Midbrain (tissue), 1 donor: ENCODE data around the gene CHAC1.

Source experiments
- DNase-seq: peaks from one replicate; lab custom pipeline; 2025; lab: John Stamatoyannopoulos, UW

The CHAC1 gene

DNA sequence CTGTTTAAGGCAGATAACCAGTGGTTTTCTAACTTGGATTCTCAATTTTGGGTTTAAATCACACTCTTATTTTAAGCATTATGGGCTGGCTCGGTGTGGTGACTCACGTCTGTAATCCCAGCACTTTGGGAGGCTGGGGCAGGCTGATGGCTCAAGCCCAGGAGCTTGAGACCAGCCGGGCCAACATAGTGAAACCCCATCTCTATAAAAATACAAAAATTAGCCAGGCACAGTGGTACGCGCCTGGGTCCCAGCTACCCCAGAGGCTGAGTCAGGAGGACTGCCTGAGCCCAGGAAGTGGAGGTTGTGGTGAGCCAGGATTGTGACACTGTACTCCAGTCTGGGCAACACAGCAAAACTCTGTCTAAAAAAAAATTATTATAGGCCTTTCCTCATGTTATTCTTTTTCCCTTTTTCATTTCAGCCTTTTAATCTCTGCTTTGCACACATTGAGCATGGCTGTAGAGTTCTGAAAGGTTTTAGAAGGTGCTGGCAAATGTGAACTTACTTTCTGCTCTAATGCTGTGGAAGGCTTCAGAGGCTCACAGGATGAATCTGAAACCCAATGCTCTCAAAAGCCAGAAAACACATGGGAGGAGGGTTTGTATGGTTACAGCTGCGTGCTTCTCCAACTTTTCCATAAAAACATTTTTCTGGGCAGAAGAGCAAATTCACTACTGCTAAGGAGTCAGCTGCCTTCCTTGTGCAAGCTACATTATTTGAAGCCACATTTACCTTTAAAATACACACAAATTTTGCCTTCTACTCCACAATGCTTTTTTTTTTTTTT, 32.5 kb downstream of the CHAC1 start:
- DNase-seq: no peak

DNA sequence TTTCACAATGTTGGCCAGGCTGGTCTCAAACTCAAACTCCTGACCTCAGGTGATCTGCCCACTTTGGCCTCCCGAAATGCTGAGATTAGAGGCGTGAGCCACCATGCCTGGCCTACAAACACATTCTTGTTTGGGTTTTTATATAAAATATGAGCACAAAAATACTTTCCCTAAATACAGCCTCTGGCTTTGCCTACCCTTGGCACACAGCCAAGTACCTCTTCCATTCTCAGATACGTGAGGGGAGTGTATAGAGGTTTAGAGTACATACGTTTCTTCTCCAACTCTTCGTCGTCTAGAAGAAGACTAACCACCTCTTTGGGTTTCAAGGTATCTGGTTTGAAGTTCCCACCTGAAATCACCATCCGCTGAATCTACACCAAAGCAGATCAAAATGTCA, 33.5 kb downstream of the CHAC1 start:
- DNase-seq: no peak

DNA sequence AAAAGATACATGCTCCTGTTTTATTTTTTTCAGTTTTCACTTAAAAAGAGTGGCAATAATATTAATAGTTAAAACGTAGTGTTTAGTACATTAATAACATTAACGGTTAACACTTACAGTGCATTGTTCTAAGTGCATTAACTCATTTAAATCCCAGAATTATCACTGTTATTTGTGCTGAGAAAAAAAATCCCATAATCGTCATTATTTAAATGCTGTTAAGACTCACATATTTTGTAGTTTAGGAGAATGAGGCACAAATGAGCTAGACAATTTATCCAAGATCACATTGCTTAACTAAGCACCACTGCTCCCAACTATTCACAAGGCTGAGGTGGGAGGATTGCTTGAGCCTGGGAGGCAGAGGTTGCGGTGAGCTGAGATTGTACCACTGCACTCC, 34.9 kb downstream of the CHAC1 start:
- DNase-seq: no peak

DNA sequence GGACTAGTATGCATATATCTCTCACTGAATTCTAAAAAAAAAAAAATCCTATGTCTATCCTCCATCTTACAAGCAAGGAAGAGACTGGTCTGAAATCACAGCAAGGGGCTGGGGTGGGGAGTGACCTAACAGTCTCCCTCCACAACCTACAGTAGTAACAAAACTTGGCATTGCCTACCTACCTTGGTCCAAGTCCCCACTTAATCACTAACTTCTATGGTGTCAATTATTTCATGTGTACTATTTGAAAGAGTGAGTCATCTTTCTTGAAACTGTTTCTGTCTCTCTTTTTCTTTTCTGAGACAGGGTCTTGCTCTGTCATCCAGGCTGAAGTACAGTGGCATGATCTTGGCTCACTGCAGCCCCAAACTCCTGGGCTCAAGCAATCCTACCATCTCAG, 36.8 kb downstream of the CHAC1 start:
- no peak for DNase-seq

DNA sequence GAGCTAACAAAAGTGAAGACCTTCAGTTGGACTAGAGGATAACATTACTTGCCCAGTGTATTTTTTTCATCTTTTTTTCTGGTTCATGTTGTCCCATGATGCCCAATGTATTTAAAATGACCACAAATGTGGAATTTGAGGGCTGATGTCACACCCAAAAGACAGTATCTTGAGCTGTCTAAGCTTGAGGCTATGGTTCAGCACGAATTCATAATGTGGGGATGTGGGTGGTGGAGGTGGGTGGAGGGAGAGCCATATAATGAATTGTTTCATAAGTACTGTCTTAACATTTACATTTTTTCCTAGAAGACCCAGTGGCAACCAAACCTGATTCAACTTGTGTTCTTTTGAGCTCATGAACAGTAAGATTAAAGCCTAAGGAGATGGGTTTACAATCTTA, 37.5 kb downstream of the CHAC1 start:
- no peak for DNase-seq

DNA sequence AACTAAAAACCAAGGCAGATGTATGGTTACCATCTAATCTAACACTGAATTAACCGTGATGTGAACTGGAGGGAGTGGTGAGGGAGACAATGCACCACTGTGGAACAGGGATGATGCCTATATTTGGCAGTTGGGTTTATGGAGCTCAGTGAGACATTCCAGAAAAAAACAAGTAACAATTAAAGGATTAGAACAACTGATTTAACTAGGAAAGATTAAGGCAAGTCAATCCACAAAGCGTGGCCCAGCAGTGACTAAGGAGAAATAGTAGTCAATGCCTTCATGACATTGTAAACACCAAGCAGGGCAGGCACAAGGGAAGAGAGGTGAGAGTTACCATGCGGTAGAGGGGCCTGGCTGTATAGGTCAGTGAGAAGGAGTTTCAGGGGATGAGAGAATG, 38.1 kb downstream of the CHAC1 start:
- DNase-seq: no peak

DNA sequence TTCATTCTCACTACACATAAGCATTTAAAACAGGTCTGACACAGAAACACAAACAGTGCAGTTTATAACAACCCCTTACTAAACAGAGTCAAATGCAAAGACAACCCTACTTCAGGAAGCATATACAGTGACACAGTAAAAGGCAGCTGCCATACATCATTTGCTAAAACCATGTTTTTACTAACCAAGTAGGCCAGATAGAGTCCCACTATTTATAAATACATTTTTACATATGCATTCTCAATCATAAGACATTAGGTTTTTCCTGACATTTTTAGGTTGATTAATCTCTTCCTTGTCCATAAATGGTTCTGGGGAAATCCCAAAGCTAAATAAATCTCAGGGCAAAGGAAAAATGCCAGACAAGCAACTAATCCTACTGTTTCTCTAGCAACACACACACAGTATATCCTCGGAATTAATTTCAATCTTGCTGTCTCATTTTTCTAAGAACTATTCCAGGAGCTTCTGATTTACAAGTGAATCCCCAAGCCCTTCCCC, 39.0 kb downstream of the CHAC1 start:
- no peak for DNase-seq

DNA sequence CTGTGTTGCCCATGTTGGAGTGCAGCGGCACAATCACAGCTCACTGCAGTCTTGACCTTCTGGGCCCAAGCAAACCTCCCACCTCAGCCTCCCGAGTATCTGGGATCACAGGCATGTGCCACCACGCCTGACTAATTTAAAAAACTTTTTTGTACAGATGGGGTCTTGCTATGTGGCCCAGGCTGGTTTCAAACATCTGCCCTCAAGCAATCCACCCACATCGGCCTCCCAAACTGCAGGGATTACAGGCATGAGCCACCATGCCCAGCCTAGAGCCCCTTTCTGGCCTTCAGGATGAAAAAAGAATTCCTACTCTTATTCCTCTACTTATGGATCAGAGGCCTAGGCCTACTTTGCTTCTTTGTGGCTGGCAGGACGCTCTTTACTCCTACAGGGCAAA, 39.6 kb downstream of the CHAC1 start:
- no peak for DNase-seq

DNA sequence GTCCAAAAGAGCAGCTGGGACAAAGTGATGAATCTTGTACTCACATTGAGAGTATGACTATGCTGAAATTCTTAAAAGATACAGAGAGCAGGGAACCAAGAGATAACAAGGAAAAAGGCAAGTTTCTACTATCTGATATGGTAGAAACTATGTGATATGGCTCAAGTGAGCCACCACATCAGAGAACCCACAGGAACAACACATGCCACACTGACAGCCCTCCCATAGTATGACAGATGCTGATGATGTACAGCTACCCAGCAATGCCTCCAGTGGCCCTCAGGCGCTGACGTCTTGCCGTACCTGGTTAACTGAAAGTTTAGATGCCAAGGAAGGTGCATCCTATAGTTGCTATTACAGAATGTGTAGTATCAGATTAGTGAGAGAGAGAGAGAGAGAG, 42.4 kb downstream of the CHAC1 start:
- no peak for DNase-seq

DNA sequence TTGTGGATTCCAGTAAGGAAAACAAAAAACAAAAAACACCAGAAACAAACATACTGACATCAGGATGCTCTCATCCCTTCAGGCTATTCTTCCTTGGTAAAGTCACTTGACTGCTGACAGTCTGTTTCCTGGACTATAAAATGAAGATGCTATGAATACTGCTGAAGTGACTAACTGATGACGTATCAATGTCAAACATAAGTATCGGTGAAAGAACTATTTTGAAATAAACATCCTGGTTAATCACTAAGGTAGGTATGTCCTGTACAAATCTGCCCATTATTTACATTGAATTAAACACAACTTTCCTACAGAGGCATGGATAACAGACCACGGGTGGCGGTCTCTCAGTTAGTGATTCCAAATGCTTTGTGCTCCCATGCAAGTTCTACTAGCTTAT, 45.9 kb downstream of the CHAC1 start:
- no peak for DNase-seq

DNA sequence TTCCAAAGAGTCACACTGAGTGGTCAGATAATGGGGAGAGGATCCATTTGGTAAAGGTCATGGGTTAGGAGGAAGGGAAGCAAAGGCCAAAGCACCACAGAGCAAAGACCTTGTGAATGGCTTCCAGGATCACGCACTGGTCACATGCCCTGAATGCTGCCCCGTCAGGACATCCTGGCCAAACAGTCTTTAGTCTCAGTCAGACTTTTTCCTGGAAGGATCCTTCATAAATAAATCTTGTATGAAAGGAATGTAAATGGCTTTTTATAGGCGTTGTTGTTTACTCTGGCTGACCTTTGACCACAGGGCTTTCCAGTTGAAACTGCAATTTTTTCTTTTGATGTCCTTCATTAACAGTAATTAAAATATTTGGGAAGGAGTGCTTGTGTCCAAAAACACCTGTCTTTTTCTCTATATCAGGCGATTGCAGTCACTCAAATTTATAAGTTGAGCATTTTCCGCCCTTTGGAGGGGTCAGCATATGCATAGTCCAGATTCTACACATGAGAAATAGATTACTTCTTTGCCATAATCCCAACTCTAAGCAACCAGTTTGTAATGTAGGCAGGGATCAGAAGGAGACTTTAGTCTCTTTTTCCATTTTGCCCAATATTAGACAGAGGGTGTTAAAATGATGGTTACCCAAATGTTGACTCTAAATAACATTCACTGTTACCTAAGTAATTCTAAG, 48.4 kb downstream of the CHAC1 start:
- no peak for DNase-seq

DNA sequence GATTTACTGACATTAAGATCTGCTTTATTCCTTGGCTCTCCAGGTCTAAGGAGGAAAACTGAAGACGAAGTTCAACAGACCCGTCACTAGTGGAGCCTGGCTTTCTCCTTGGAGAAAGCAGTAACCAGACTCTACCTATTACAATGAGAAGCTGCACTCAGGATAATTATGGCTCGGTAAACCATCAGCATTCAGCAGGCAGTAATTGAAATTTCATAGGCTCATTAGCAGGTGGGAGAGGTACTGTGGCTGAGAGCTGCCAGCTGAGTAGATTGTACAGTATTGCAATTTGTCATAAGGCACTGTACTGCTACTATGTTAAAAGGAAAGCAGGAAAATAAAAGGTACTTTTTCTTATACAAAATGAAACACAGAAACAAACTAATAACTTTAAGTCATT, 51.2 kb downstream of the CHAC1 start:
- DNase-seq: no peak
